ENCODE results near the gene IL1RAP.

The IL1RAP gene

DNA sequence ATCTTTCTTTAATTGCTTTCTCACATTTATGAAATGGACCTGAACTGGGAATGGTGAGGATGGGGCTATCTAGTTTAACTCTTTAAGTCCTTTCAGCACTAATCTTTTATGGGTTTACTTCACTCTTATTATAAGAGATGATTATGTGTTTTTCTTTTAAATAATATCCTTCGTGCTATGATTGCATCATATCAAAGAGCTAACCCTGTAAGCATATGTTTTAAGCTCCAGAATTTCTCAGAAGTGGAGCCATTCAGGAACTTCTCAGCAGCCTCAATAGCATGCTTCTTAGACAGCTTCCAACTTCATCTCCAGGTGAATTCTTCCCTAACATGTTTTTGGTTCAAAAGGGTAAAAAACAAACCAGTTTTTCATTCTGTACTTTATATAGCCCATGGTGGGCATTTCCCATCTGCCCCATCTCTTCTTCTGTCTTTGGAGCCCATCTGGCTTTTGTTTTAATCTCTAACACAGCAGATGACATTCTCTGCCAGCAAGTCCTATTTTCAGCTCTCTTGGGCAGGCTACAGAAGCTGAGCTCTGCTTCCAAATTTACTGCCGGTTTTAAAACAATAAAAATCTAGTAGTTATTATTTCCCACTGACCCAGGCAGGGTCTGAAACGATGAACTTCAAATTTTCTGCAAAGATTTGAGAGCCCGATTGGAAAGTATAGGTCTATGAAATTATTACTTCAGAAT, 26.8 kb upstream of the IL1RAP start:
- Histone ChIP-seq H2AFZ (ENCODE audit: low read length) (no peak overlapping the region), H3F3A (ENCODE audit: low read depth) (no peaks in the 10 kb centered on the region), H3K27me3 (ENCODE audit: insufficient read depth, low read length, poor library complexity, severe bottlenecking) (peaks cover 93% of the 10 kb centered on the region), H3K9me3 (ENCODE audit: insufficient read depth, low read depth, low read length) (no peaks in the 10 kb centered on the region), H3K36me3 (ENCODE audit: insufficient read depth, low read length) (no peaks in the 10 kb centered on the region), H3K79me2 (ENCODE audit: insufficient read depth, low read length) (no peaks in the 10 kb centered on the region), H3K4me3 (ENCODE audit: low read length, poor library complexity, severe bottlenecking) (no peak overlapping the region), H4K20me1 (ENCODE audit: insufficient read depth, low read length, poor library complexity, severe bottlenecking) (no peaks in the 10 kb centered on the region), H3K9me2 (replicated peaks; ENCODE audit: low read depth, low read length) (no peaks in the 10 kb centered on the region), H3K4me2 (ENCODE audit: low read depth, low read length, poor library complexity, severe bottlenecking) (no peak overlapping the region), H3K4me1 (ENCODE audit: insufficient read depth, low read length, poor library complexity, severe bottlenecking) (peaks cover 9% of the 10 kb centered on the region), H3K9ac (ENCODE audit: low read depth, low read length, poor library complexity, severe bottlenecking) (no peak overlapping the region)
- TF ChIP-seq EZH2phosphoT487 (IDR thresholded peaks at IDR 0.05; ENCODE audit: borderline replicate concordance), result no peak

GRCh38 chr3:190491533-190492054, 22.3 kb upstream of the IL1RAP start:
- no peak for TF ChIP-seq EZH2phosphoT487 (IDR thresholded peaks at IDR 0.05; ENCODE audit: borderline replicate concordance)
- TF ChIP-seq, protein P1, sequence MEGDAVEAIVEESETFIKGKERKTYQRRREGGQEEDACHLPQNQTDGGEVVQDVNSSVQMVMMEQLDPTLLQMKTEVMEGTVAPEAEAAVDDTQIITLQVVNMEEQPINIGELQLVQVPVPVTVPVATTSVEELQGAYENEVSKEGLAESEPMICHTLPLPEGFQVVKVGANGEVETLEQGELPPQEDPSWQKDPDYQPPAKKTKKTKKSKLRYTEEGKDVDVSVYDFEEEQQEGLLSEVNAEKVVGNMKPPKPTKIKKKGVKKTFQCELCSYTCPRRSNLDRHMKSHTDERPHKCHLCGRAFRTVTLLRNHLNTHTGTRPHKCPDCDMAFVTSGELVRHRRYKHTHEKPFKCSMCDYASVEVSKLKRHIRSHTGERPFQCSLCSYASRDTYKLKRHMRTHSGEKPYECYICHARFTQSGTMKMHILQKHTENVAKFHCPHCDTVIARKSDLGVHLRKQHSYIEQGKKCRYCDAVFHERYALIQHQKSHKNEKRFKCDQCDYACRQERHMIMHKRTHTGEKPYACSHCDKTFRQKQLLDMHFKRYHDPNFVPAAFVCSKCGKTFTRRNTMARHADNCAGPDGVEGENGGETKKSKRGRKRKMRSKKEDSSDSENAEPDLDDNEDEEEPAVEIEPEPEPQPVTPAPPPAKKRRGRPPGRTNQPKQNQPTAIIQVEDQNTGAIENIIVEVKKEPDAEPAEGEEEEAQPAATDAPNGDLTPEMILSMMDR (conservative IDR thresholded peaks at IDR 0.05; ENCODE audit: low read length), result no peak
- peaks cover 96% of the 10 kb centered on the region for H3K27me3 ChIP-seq (ENCODE audit: insufficient read depth, low read length, poor library complexity, severe bottlenecking)
- H3K4me2 ChIP-seq (ENCODE audit: low read depth, low read length, poor library complexity, severe bottlenecking), result no peak overlapping the region
- no peaks in the 10 kb centered on the region for H3K9me2 ChIP-seq (replicated peaks; ENCODE audit: low read depth, low read length)
- H3F3A ChIP-seq (ENCODE audit: low read depth), result no peaks in the 10 kb centered on the region
- no peaks in the 10 kb centered on the region for H3K36me3 ChIP-seq (ENCODE audit: insufficient read depth, low read length)
- H2AFZ ChIP-seq (ENCODE audit: low read length), result no peak overlapping the region
- no peaks in the 10 kb centered on the region for H3K4me1 ChIP-seq (ENCODE audit: insufficient read depth, low read length, poor library complexity, severe bottlenecking)
- no peak overlapping the region for H3K4me3 ChIP-seq (ENCODE audit: low read length, poor library complexity, severe bottlenecking)
- no peak overlapping the region for H3K9ac ChIP-seq (ENCODE audit: low read depth, low read length, poor library complexity, severe bottlenecking)
- no peaks in the 10 kb centered on the region for H3K9me3 ChIP-seq (ENCODE audit: insufficient read depth, low read depth, low read length)
- H4K20me1 ChIP-seq (ENCODE audit: insufficient read depth, low read length, poor library complexity, severe bottlenecking), result no peaks in the 10 kb centered on the region
- no peaks in the 10 kb centered on the region for H3K79me2 ChIP-seq (ENCODE audit: insufficient read depth, low read length)

- H3K4me1 ChIP-seq (ENCODE audit: insufficient read depth, low read length, poor library complexity, severe bottlenecking), result no peaks in the 10 kb centered on the region
- no peaks in the 10 kb centered on the region for H4K20me1 ChIP-seq (ENCODE audit: insufficient read depth, low read length, poor library complexity, severe bottlenecking)
- H3F3A ChIP-seq (ENCODE audit: low read depth), result no peaks in the 10 kb centered on the region
- H2AFZ ChIP-seq (ENCODE audit: low read length), result no peak overlapping the region
- no peaks in the 10 kb centered on the region for H3K79me2 ChIP-seq (ENCODE audit: insufficient read depth, low read length)
- H3K9me2 ChIP-seq (replicated peaks; ENCODE audit: low read depth, low read length), result no peaks in the 10 kb centered on the region
- no peak overlapping the region for H3K4me2 ChIP-seq (ENCODE audit: low read depth, low read length, poor library complexity, severe bottlenecking)
- no peak overlapping the region for H3K9ac ChIP-seq (ENCODE audit: low read depth, low read length, poor library complexity, severe bottlenecking)
- H3K36me3 ChIP-seq (ENCODE audit: insufficient read depth, low read length), result no peaks in the 10 kb centered on the region
- no peaks in the 10 kb centered on the region for H3K9me3 ChIP-seq (ENCODE audit: insufficient read depth, low read depth, low read length)
- TF ChIP-seq, protein P1 (conservative IDR thresholded peaks at IDR 0.05; ENCODE audit: low read length), result no peak
- no peak for TF ChIP-seq EZH2phosphoT487 (IDR thresholded peaks at IDR 0.05; ENCODE audit: borderline replicate concordance)
- peaks cover 96% of the 10 kb centered on the region for H3K27me3 ChIP-seq (ENCODE audit: insufficient read depth, low read length, poor library complexity, severe bottlenecking)
- no peak overlapping the region for H3K4me3 ChIP-seq (ENCODE audit: low read length, poor library complexity, severe bottlenecking)
Observed at GRCh38 chr3:190492129-190492528, 21.8 kb upstream of the IL1RAP start.

- no peak overlapping the region for H3K4me2 ChIP-seq (ENCODE audit: low read depth, low read length, poor library complexity, severe bottlenecking)
- H3K4me3 ChIP-seq (ENCODE audit: low read length, poor library complexity, severe bottlenecking), result no peak overlapping the region
- TF ChIP-seq, protein P1 (conservative IDR thresholded peaks at IDR 0.05; ENCODE audit: low read length), result no peak
- no peak for TF ChIP-seq EZH2phosphoT487 (IDR thresholded peaks at IDR 0.05; ENCODE audit: borderline replicate concordance)
- H3K4me1 ChIP-seq (ENCODE audit: insufficient read depth, low read length, poor library complexity, severe bottlenecking), result no peaks in the 10 kb centered on the region
- peaks cover 96% of the 10 kb centered on the region for H3K27me3 ChIP-seq (ENCODE audit: insufficient read depth, low read length, poor library complexity, severe bottlenecking)
- H3K9ac ChIP-seq (ENCODE audit: low read depth, low read length, poor library complexity, severe bottlenecking), result no peak overlapping the region
- no peaks in the 10 kb centered on the region for H3K9me3 ChIP-seq (ENCODE audit: insufficient read depth, low read depth, low read length)
- H2AFZ ChIP-seq (ENCODE audit: low read length), result no peak overlapping the region
- no peaks in the 10 kb centered on the region for H4K20me1 ChIP-seq (ENCODE audit: insufficient read depth, low read length, poor library complexity, severe bottlenecking)
- H3K36me3 ChIP-seq (ENCODE audit: insufficient read depth, low read length), result no peaks in the 10 kb centered on the region
- H3F3A ChIP-seq (ENCODE audit: low read depth), result no peaks in the 10 kb centered on the region
- H3K79me2 ChIP-seq (ENCODE audit: insufficient read depth, low read length), result no peaks in the 10 kb centered on the region
- H3K9me2 ChIP-seq (replicated peaks; ENCODE audit: low read depth, low read length), result no peaks in the 10 kb centered on the region
Observed at GRCh38 chr3:190492966-190493365, 20.9 kb upstream of the IL1RAP start.
